ENCODE data around the gene SSTR3.

Gene SSTR3

GRCh38 chr22:37213941-37214730 is 1.9 kb upstream of the SSTR3 start:
- TF ChIP-seq TAF1 (IDR thresholded peaks at IDR 0.05; ENCODE audit: borderline replicate concordance, low read depth, low read length) (no peak), POLR2A (IDR thresholded peaks at IDR 0.05; ENCODE audit: low read depth, low read length) (no peak), POLR2AphosphoS5 (IDR thresholded peaks at IDR 0.05; ENCODE audit: low read depth, low read length) (no peak)
- FAIRE-seq (no peak), DNase-seq (ENCODE audit: insufficient read length) (no peak)

GRCh38 chr22:37213218-37213855 is 1.1 kb upstream of the SSTR3 start:
- TF ChIP-seq POLR2AphosphoS5 (IDR thresholded peaks at IDR 0.05; ENCODE audit: low read depth, low read length) (no peak), TAF1 (IDR thresholded peaks at IDR 0.05; ENCODE audit: borderline replicate concordance, low read depth, low read length) (no peak), POLR2A (IDR thresholded peaks at IDR 0.05; ENCODE audit: low read depth, low read length) (no peak)
- FAIRE-seq (no peak), DNase-seq (ENCODE audit: insufficient read length) (no peak)

DNA sequence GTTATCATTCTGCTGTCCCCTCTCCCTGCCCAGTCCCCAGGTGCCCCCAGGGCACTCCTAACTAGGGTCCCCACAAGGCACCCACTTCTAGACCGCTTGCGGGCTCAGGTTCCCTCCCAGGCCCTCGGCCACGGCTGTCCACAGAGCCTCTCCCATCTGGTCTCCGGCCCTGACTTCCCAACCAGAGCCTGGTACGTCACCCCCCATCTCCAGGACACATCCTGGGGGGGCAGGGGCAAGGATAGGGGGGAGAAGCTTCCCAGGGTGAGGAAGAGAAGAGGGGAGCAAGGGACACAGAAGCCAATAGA is 457 bp downstream of the SSTR3 start:
- FAIRE-seq (no peak), DNase-seq (ENCODE audit: insufficient read length) (no peak)
- no peak for TF ChIP-seq TAF1 (IDR thresholded peaks at IDR 0.05; ENCODE audit: borderline replicate concordance, low read depth, low read length)
- no peak for TF ChIP-seq POLR2AphosphoS5 (IDR thresholded peaks at IDR 0.05; ENCODE audit: low read depth, low read length)
- TF ChIP-seq POLR2A (IDR thresholded peaks at IDR 0.05; ENCODE audit: low read depth, low read length): no peak

DNA sequence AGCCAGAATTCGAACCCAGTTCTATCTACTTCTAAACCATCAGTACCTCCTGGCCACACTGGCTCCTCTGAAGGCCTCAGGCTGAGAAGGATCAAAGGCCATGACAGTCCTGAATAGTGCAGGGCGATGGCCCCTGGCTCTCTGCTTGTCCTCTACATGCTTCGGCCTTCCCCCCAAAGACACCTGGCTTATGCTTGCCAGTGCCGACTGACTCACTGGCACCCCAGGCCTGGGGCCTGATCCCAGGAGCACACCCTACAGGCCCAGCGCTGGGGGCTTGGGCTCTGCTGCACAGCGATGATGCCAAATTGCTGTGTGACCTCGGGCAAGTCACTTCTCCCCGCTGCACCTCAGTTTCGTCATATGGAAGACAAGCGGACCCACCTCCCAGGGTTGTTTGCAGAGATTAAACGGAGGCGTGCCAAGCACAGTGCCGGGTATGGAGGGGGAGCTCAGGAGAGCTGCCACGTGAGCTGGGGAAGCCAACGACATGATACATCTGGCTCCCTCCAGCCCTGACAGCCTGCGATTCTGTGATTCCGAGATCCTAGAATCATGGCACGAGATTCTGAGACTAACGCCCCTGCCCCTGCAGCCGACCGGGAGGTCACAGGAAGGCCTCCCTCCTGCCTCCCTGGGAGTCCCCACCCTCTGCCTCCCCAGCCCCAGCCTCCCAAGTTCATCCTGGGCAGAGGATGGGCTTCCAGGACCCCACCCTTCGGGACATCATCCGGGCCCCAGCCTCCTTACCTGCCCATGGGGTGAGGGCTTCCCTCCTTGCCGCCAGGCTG is 1.0 kb downstream of the SSTR3 start:
- no peak for DNase-seq (ENCODE audit: insufficient read length)
- no peak for FAIRE-seq
- no peak for TF ChIP-seq POLR2A (IDR thresholded peaks at IDR 0.05; ENCODE audit: low read depth, low read length)
- no peak for TF ChIP-seq POLR2AphosphoS5 (IDR thresholded peaks at IDR 0.05; ENCODE audit: low read depth, low read length)
- no peak for TF ChIP-seq TAF1 (IDR thresholded peaks at IDR 0.05; ENCODE audit: borderline replicate concordance, low read depth, low read length)

DNA sequence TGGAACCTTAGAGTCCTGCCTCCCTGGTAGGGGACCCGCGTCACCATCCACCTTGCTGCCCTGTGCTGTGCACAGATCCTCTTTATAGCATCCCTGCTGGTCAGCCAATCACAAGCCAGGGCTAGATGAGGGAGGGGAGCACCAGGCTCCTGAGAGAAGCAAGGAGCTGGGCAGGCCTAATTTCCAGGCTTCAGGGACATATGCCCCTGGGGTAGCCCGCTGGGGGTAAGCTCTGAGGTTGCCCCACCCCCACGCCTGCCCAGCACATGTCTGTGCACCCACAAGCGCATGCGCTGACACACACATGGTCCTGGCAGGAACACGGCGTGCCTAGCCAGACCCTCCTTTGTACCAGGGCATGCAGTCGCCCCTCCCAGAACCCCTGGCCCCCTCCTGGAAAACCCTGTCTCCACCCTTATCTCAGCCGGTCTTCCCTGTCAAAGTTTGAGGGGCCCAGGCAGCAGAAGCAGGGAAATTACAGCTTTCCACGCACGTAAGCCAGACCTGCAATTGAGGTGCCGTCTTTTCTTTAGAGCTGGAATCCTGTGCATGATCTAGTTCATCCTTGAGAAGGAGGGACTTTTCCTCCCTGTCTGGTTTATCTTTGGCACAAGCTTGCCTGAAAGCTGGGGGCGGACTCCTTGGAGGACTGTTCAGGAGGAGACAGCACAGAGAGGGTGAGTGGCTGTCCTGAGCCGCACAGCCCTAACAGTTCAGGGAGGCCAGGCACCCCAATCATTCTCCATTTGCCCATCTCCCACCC is 2.1 kb downstream of the SSTR3 start:
- DNase-seq (ENCODE audit: insufficient read length): no peak
- TF ChIP-seq POLR2AphosphoS5 (IDR thresholded peaks at IDR 0.05; ENCODE audit: low read depth, low read length) (no peak), TAF1 (IDR thresholded peaks at IDR 0.05; ENCODE audit: borderline replicate concordance, low read depth, low read length) (no peak)
- FAIRE-seq: no peak

DNA sequence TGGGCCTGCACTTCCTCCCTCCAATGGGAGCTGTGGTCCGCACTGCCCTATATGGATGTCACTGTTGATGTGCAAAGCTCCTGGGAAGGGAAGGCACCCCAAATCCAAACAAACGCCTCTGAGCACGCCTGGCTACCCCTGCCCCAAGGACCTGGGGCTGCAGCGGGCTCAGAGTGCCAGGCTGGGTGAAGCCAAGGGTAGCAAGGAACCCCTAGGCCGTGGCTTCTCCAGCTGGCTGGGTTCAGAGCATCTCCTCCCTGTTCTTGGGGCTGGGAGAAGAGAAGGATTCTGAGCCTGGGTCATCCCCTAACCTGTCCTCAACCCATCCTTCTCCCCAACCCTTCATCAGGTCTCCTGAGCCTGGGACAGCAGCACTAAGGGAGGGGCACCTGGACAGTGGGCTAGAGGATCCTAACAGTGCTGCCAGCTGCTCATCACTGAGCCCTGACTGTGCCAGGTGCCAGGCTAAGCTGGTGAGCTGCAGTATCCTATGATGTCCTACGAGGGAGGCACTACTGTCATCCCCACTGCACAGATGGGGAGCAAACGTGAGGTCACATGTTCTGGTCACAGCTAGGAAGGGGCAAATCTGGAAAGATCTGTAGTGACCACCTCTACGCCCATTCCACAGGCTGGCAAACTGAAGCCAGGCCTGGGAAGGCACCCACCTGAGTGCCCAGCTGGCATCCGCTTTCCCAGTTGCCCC is 3.0 kb downstream of the SSTR3 start:
- FAIRE-seq (no peak), DNase-seq (ENCODE audit: insufficient read length) (no peak)
- no peak for TF ChIP-seq TAF1 (IDR thresholded peaks at IDR 0.05; ENCODE audit: borderline replicate concordance, low read depth, low read length)
- TF ChIP-seq POLR2A (IDR thresholded peaks at IDR 0.05; ENCODE audit: low read depth, low read length): no peak
- TF ChIP-seq POLR2AphosphoS5 (IDR thresholded peaks at IDR 0.05; ENCODE audit: low read depth, low read length): no peak

GRCh38 chr22:37208401-37209139 is 3.7 kb downstream of the SSTR3 start:
- DNase-seq (ENCODE audit: insufficient read length) (no peak), FAIRE-seq (no peak)
- TF ChIP-seq POLR2A (IDR thresholded peaks at IDR 0.05; ENCODE audit: low read depth, low read length): no peak
- TF ChIP-seq TAF1 (IDR thresholded peaks at IDR 0.05; ENCODE audit: borderline replicate concordance, low read depth, low read length): no peak
- no peak for TF ChIP-seq POLR2AphosphoS5 (IDR thresholded peaks at IDR 0.05; ENCODE audit: low read depth, low read length)

GRCh38 chr22:37207981-37208380 is 4.3 kb downstream of the SSTR3 start:
- DNase-seq (ENCODE audit: insufficient read length): no peak
- FAIRE-seq: no peak
- TF ChIP-seq POLR2A (IDR thresholded peaks at IDR 0.05; ENCODE audit: low read depth, low read length): no peak
- no peak for TF ChIP-seq POLR2AphosphoS5 (IDR thresholded peaks at IDR 0.05; ENCODE audit: low read depth, low read length)
- no peak for TF ChIP-seq TAF1 (IDR thresholded peaks at IDR 0.05; ENCODE audit: borderline replicate concordance, low read depth, low read length)

DNA sequence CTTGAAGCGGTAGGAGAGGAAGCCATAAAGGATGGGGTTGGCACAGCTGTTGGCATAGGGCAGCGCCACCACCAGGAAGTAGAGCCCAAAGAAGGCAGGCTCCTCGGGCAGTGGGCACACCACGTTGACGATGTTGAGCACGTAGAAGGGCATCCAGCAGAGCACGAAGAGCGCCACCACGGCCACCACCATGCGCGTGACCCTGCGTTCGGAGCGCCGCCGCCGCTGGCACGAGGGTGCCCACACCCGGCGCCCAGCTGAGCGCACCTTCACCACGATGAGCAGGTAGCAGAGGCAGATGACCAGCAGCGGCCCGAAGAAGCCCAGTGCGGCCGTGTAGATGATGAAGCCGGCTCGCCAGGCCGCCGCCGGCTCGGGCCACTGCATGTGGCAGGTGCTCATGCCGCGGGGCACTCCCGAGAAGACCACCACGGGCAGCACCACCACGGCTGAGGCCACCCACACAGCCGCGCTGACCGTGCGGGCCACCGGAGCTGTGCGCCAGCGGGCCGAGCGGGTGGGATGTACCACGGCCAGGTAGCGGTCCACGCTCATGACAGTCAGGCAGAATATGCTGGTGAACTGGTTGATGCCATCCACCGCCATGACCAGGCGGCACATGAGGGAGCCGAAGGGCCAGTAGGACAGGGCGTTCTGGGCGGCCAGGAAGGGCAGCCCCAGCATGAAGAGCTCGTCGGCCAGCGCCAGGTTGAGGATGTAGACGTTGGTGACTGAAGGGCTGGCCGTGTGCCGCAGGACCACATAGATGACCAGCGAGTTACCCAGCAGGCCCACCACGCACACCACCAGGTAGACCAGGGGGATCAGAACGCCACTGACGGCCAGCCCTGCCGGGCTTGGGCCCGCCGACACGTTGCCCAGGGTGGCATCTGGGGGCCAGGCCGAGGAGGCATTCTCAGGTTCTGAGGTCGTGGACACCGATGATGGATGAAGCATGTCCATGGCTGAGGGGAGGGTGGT is 5.1 kb downstream of the SSTR3 start:
- no peak for DNase-seq (ENCODE audit: insufficient read length)
- FAIRE-seq: no peak
- TF ChIP-seq TAF1 (IDR thresholded peaks at IDR 0.05; ENCODE audit: borderline replicate concordance, low read depth, low read length): no peak
- TF ChIP-seq POLR2A (IDR thresholded peaks at IDR 0.05; ENCODE audit: low read depth, low read length): no peak
- TF ChIP-seq POLR2AphosphoS5 (IDR thresholded peaks at IDR 0.05; ENCODE audit: low read depth, low read length): no peak
